HG03097 (cell line): ENCODE results near the gene WNK2.

Experiments
- ATAC-seq: cut with Tn5 transposase; IDR thresholded peaks from one replicate; pipeline ENCODE4 v1.9.1; 2021; ENCODE audit not compliant: unreplicated experiment, low FRiP score

Gene WNK2

GRCh38 chr9:93288891-93289883 is 105.2 kb downstream of the WNK2 start:
- no peak for ATAC-seq

- ATAC-seq: no peak
Observed at GRCh38 chr9:93290495-93291434, 106.8 kb downstream of the WNK2 start.

GRCh38 chr9:93291536-93292287 is 107.8 kb downstream of the WNK2 start:
- no peak for ATAC-seq

GRCh38 chr9:93292288-93292615 is 108.3 kb downstream of the WNK2 start:
- ATAC-seq: no peak

- ATAC-seq: no peak
Observed at GRCh38 chr9:93292664-93293328, 108.9 kb downstream of the WNK2 start.

- no peak for ATAC-seq
Observed at GRCh38 chr9:93294011-93294410, 110.1 kb downstream of the WNK2 start.

- no peak for ATAC-seq
Observed at GRCh38 chr9:93295031-93295430, 111.1 kb downstream of the WNK2 start.

GRCh38 chr9:93295456-93296076 is 111.6 kb downstream of the WNK2 start:
- no peak for ATAC-seq

GRCh38 chr9:93296889-93297480 is 113.0 kb downstream of the WNK2 start:
- no peak for ATAC-seq

GRCh38 chr9:93297659-93298497 is 113.9 kb downstream of the WNK2 start:
- ATAC-seq: no peak

GRCh38 chr9:93298498-93299417 is 114.8 kb downstream of the WNK2 start:
- ATAC-seq: no peak

GRCh38 chr9:93299418-93300174 is 115.7 kb downstream of the WNK2 start:
- ATAC-seq: no peak

GRCh38 chr9:93300175-93300572 is 116.2 kb downstream of the WNK2 start:
- no peak for ATAC-seq

GRCh38 chr9:93300585-93301081 is 116.7 kb downstream of the WNK2 start:
- no peak for ATAC-seq

- no peak for ATAC-seq
Observed at GRCh38 chr9:93301291-93301811, 117.4 kb downstream of the WNK2 start.

GRCh38 chr9:93301911-93302541 is 118.1 kb downstream of the WNK2 start:
- no peak for ATAC-seq
